Hypothalamus (tissue), 51 donors: Measurements from ENCODE around the gene ITGB4.

Experiments used
- DNase-seq, 51 donors: peaks; one replicate each; lab custom pipeline; 2025; lab: John Stamatoyannopoulos, UW

Gene ITGB4

GRCh38 chr17:75720656-75721462 lies at the start of gene ITGB4:
Gene ITGB4 (plus strand): TSS chr17:75721459. CDS start chr17:75724704, 3,245 bp downstream.
- DNase-seq: peak in 35 of 51 donors; percentile 14 to 83 (median 51)

GRCh38 chr17:75672011-75672410 lies 49.2 kb upstream of the ITGB4 start:
- DNase-seq: no peak

GRCh38 chr17:75673487-75673886 lies 47.8 kb upstream of the ITGB4 start:
- DNase-seq: no peak

DNA sequence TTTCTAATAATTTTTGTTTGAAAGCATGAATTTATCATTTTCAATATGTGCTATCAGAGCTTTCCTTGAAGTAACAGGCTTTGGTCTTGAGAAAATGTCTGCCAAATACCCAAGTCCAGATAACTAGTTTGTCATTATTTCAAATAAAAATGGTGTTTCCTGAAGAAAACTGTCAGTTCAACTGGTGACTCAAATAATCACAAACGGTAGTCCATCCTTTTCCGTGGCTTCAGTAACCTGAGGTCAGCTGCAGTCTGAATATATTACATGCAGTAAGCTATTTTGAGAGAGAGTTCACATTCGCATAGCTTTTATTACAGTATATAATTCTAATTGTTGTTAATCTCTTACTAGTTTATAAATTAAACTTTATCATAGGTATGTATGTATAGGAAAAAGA lies 44.8 kb upstream of the ITGB4 start:
- DNase-seq: no peak

GRCh38 chr17:75679706-75680211 lies 41.5 kb upstream of the ITGB4 start:
- DNase-seq: peak in 19 of 51 donors; percentile 12 to 54 (median 31)

DNA sequence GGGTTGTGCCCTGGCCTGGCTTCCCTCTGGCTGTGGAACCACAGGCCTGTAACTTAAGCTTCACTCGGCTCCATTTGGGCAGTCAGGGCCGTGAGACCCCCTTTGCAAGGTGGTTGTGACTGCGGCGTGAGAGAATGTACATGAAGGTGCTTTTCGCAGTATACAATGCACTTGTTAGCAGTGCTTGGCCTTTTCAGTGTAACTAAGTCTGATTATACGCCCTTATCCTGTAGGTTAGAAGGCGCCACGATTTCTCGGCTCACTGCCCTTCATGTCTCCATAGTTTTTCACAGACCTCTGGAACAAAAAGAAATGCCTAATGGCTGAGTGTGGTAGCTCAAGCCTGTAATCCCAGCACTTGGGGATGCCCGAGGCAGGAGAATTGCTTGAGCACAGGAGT lies 40.8 kb upstream of the ITGB4 start:
- DNase-seq: no peak

DNA sequence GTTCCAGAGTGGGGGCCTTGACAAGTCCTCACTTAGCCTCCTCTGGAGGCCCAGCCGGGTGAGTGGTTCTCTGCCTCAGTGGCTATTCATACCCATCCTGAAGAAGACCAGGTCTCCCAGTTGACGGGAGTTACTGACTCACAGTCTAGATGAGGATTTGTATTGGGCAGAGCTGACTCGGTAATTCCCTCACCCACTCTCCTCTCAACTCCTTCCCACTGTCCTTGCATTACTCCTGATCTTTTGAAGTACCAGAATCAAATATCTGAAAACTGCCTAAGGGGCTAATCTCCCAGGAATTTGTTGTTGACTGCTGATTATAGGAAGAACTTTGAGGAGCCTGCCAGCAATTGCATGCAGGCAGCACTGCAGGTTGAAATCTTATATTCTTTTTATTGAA lies 40.0 kb upstream of the ITGB4 start:
- no peak for DNase-seq

DNA sequence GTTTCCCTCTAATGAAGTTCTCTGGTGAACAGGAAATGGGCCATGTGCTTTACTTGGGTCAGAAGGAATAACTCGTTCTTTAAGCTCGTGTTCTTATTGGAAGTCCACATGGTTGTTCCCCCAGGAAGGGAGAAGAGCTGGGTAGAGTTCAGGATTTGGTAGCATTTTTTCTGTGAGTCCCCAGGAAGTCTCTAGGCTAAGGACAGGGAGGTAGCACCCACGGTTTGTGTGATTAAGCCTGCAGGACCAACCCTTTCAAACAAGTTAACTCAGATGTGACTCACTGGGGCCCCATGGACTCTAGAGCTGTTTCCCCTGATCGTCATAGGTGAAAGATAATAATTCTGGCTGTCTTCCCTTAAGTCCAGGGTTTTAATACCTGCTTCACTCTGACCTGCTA lies 37.7 kb upstream of the ITGB4 start:
- no peak for DNase-seq

- no peak for DNase-seq
These were observed 37.0 kb upstream of the ITGB4 start for GRCh38 chr17:75684249-75684648.

DNA sequence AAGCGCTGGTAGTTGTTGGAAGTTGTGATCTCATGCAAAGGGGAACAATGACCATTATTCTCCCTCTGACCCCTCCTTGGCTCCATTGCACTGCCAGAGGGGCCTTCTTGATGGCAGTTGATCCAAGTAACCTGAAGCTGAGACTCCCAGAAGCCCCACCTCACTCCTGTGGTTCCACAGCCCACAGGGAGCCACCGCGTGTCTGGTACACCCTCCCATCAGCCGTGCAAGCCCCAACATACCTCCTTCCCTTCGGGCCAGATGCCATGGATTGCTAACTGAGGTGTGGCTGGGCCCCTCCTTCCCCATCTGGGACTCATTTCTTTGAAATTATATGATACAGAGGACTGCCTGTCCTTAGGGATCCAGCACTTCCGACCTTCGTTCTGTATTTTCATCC lies 36.3 kb upstream of the ITGB4 start:
- DNase-seq: peak in 3 of 51 donors; percentile 11 to 27 (median 19)

DNA sequence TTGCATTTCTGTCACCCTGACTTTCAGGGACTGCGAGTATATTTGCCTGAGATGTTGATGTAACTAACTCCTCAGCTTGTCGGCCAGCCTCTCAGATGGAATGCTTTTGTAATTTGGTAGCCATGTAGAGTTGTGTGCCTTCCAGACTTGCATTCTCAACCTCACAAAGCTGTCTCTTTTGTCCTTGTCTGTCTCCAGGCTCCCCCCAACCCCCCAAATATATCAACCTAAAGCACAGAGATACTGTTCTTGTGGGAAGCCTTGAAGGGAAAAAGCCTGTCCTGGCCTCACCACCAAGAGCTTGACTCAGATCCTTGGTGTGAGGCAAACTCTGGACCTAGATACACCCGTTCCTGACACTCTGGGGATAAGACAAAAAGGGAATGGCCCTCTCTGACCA lies 35.8 kb upstream of the ITGB4 start:
- DNase-seq: no peak

DNA sequence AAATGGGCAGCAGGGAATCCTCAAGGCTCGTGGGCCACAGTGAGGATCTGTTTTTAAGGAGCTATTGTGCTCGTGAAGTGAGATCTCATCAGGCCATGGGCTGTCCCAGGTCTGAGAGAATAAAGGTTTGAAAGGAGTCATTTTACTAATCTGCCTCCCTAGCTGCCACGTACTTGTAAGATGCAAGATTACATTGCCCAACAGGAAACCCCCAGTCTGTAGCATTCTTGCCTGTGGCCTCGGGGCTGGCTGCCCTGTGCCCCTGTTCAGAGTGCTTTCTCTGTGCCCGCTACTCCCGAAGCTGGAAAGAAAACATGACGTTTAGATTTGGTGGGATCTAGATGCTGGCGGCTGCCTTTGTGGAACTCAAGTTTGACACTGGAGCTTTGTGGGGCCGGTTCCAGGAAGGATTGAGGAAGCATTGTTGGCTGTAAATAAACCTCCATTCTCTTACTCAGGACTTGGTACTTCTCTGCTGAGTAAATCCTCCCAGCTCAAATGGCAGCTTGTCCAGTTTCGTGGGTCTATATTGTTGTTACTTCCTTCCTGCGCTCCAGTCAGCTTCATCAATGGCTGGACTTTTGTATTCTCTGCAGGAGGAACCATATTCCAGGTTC lies 32.9 kb upstream of the ITGB4 start:
- DNase-seq: peak in 3 of 51 donors; percentile 20 to 71 (median 38)

- DNase-seq: no peak
These were observed 31.8 kb upstream of the ITGB4 start for GRCh38 chr17:75689441-75689873.

DNA sequence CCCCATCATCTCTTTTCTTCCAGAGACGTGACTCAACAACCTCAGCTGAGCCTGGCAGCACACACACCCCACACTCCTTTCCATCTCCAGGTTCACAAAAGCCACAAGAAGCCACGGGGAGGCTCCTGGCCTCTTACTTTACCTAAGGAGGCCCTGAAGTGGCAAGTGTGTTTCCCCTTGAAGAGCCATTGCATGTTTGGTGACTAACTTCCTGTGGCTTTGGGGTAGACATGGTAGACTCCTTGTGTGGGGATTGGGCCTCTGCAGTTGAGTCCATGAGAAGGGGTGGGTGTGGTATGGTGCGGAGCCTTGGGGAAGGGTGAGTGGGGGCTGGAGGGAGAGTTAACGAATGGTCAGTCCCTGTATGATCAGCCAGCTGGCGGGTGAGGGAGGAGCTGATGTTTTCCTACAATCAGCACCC lies 29.9 kb upstream of the ITGB4 start:
- peak in 2 of 51 donors; percentile 51 to 54 for DNase-seq

- peak in 41 of 51 donors; percentile 33 to 91 (median 66) for DNase-seq
These were observed 29.2 kb upstream of the ITGB4 start for GRCh38 chr17:75691801-75692626.

DNA sequence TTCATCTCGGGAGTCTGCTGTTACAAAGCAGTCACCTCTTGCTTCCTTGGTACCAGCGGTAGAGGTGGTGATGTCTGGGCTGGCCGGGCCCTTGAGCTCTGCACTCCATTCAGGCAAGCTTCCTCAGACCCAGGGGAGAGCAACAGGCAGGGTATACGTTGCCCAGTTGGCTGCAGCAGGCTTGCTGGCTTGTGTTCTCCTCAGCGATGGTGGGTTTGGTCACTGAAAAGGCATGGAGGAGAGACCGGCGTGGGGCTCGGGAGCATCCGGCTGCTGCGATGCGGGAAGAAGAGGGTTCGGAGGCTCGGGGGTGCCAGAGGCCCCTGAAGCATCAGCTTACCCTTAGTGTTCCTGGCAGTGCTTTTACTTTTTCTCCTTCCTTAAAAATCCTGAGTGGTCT lies 28.3 kb upstream of the ITGB4 start:
- peak in 4 of 51 donors; percentile 54 to 77 (median 62) for DNase-seq

GRCh38 chr17:75693500-75694481 lies 27.5 kb upstream of the ITGB4 start:
- peak; percentile 31 to 98 (median 90) for DNase-seq

DNA sequence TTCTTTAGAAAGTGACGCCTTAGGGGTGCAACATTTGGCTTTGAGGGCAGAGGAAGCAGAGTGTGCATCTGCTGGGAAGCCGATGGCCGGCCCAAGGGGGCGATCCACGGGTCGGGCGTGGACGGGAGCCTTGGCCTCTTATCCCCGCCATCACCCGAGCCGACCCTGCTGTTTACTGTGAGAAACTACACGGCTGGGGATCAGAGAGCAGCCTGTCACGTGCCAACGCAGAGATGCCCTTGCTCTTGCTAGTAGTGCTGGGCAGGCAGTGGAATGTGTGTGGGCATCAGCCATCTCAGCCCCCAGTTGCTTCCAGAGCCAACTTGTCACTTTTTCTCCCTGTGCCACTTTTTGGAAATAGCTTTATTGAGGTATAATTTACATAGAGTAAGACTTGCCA lies 26.7 kb upstream of the ITGB4 start:
- peak in 13 of 51 donors; percentile 21 to 70 (median 33) for DNase-seq

- DNase-seq: peak in 2 of 51 donors; percentile 63
These were observed 26.0 kb upstream of the ITGB4 start for GRCh38 chr17:75695141-75695829.
